Upper lobe of right lung (tissue), 1 donor: ENCODE measurements around the gene BLOC1S1. TPM values are rescaled to one million over a fixed set of nuclear protein-coding genes. Genes with fewer than 3 reads are reported as not detected.

Experiments used
- ATAC-seq: fragments of 200-7000 bp; cut with Tn5 transposase; one replicate; pipeline ENCODE4 v1.9.1; 2020; ENCODE audit warnings: mild to moderate bottlenecking, moderate library complexity
- DNase-seq: peaks from one replicate; pipeline ENCODE4 v3.0.0-alpha.2; 2020
- H3K27ac ChIP-seq: fragments of 200-600 bp; one replicate; pipeline ENCODE4 v1.8.0; 2022
- H3K27me3 ChIP-seq: fragments of 200-600 bp; one replicate; pipeline ENCODE4 v1.8.0; 2022; ENCODE audit warnings: mild to moderate bottlenecking
- H3K36me3 ChIP-seq: fragments of 200-600 bp; one replicate; pipeline ENCODE4 v1.8.0; 2022
- H3K4me1 ChIP-seq: fragments of 200-600 bp; one replicate; pipeline ENCODE4 v1.8.0; 2022
- H3K4me3 ChIP-seq: fragments of 200-600 bp; one replicate; pipeline ENCODE4 v1.8.0; 2022; ENCODE audit warnings: mild to moderate bottlenecking
- H3K9me3 ChIP-seq: fragments of 200-600 bp; one replicate; pipeline ENCODE4 v1.8.0; 2022
- intact Hi-C: fragments of 100-400 bp; cut with DNase I; formaldehyde crosslinking; loops from one replicate; pipeline ENCODE4 v1.11.0; 2022
- total RNA-seq: library from RNA; stranded (reverse); fragmentation: NEBNext Ultra II Directional; extraction: Animal tissue kit (Norgen Biotek cat#: 25700); gene quantifications from one replicate; pipeline ENCODE4 v1.2.1, GENCODE V29; 2021
- TF ChIP-seq, protein P1 (sequence below): fragments of 200-600 bp; IDR thresholded peaks from one replicate; pipeline ENCODE4 v1.8.0; 2022; ENCODE audit warnings: antibody characterized with exemption
- donor health status: DM: no; HTN: yes; CAD: no; lungs with severe emphysema.

The BLOC1S1 gene
- total RNA-seq, 1 donor from 2014 or later = 129 TPM

DNA sequence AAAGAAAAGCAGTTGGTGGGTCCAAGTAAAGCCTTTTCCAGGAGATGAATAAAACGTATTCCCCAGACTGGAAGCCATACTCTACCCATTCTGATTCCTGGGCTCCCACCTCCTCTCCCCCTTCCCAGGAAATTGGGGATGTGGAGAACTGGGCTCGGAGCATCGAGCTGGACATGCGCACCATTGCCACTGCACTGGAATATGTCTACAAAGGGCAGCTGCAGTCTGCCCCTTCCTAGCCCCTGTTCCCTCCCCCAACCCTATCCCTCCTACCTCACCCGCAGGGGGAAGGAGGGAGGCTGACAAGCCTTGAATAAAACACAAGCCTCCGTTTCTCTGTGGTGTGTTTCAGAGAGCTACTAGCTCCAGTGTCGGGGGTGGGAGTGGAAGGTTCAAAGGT lies 3.5 kb downstream of the BLOC1S1 start:
- ATAC-seq = no peak
- TF ChIP-seq, protein P1, sequence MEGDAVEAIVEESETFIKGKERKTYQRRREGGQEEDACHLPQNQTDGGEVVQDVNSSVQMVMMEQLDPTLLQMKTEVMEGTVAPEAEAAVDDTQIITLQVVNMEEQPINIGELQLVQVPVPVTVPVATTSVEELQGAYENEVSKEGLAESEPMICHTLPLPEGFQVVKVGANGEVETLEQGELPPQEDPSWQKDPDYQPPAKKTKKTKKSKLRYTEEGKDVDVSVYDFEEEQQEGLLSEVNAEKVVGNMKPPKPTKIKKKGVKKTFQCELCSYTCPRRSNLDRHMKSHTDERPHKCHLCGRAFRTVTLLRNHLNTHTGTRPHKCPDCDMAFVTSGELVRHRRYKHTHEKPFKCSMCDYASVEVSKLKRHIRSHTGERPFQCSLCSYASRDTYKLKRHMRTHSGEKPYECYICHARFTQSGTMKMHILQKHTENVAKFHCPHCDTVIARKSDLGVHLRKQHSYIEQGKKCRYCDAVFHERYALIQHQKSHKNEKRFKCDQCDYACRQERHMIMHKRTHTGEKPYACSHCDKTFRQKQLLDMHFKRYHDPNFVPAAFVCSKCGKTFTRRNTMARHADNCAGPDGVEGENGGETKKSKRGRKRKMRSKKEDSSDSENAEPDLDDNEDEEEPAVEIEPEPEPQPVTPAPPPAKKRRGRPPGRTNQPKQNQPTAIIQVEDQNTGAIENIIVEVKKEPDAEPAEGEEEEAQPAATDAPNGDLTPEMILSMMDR = no peak
- H3K9me3 ChIP-seq = no peaks in the 10 kb centered on the region
- no peaks in the 10 kb centered on the region for H3K27me3 ChIP-seq
- no peak overlapping the region for H3K4me3 ChIP-seq
- peaks cover 51% of the 10 kb centered on the region for H3K4me1 ChIP-seq
- intact Hi-C loops = no loop called here
- H3K36me3 ChIP-seq = peaks cover 25% of the 10 kb centered on the region
- DNase-seq = no peak
- no peak overlapping the region for H3K27ac ChIP-seq

DNA sequence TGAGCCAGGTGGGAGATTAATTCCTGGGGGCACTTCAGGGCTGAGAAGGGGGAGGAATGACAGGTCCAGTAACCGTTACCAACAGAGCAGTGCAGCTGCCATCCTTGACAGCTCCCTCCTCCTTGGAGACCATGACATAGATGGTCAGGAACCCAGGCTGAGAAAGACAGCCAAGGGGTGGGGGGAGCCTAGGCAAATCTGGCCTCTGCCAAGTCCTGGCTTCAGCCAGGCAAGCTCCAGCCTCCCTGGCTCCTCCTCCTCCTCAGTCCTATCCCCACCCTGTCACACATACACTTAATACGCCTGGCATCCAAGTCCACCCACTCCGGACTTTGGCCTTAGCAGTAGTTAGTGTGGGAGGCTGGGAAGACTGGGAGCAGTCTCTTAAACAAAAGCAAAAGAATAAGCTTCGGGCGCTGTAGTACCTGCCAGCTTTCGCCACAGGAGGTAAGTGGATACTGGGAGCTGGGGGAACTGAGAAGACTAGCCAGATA lies 4.3 kb downstream of the BLOC1S1 start, which contains the start of gene RDH5:
RDH5 (plus strand) TSS at position 323 of the 494 bp plus-strand sequence. CDS start 792 bp downstream, outside the sequence.
- intact Hi-C loops = no loop called here
- no peak within 1 kb of the TSS for H3K4me3 ChIP-seq
- H3K9me3 ChIP-seq = no peaks in the 10 kb centered on the region
- no peaks in the 10 kb centered on the region for H3K27me3 ChIP-seq
- DNase-seq (no peak), ATAC-seq (no peak)
- peak within 1 kb of the TSS; percentile 36 for H3K27ac ChIP-seq
- H3K36me3 ChIP-seq = peaks cover 33% of the 10 kb centered on the region
- TF ChIP-seq, protein P1 = no peak
- peaks cover 53% of the 10 kb centered on the region for H3K4me1 ChIP-seq

DNA sequence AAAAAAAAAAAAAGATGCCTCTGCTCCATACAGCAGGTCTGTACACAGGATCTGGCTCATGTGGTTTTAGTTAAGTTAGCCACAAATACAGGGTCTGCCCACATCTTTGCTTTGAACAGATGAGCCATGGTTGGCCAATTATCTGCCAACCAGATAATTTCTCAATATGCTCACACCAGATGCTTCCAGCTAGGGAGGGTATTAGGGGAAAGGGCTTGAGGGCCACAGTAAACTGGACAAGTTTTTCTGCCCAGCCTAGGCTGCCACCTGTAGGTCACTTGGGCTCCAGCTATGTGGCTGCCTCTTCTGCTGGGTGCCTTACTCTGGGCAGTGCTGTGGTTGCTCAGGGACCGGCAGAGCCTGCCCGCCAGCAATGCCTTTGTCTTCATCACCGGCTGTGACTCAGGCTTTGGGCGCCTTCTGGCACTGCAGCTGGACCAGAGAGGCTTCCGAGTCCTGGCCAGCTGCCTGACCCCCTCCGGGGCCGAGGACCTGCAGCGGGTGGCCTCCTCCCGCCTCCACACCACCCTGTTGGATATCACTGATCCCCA lies 5.1 kb downstream of the BLOC1S1 start:
- H3K4me3 ChIP-seq = no peak overlapping the region
- DNase-seq (peak; percentile 78), ATAC-seq (peak; percentile 76)
- TF ChIP-seq, protein P1 = peak; percentile 53
- no peaks in the 10 kb centered on the region for H3K27me3 ChIP-seq
- H3K36me3 ChIP-seq = peaks cover 41% of the 10 kb centered on the region
- peaks cover 57% of the 10 kb centered on the region for H3K4me1 ChIP-seq
- H3K27ac ChIP-seq = no peak overlapping the region
- no peaks in the 10 kb centered on the region for H3K9me3 ChIP-seq
- intact Hi-C loops = no loop called here

DNA sequence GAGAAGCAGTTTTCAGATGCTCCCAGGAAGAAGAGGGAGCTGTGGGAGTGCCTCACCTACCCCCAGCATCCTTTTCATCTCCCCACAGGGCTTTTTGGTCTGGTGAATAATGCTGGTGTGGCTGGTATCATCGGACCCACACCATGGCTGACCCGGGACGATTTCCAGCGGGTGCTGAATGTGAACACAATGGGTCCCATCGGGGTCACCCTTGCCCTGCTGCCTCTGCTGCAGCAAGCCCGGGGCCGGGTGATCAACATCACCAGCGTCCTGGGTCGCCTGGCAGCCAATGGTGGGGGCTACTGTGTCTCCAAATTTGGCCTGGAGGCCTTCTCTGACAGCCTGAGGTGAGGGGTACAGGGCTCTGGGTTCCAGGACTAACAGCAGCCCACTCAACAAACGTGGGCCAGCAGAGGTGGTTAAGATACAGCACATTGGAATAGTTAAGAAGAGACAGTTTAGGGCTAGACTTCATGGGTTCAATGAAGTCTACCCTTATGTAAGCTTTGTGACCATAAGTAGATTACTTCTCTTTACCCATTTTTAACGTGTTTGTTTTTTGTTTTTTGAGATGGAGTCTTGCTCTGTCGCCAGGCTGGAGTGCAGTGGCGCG lies 5.9 kb downstream of the BLOC1S1 start:
- DNase-seq (peak; percentile 64), ATAC-seq (no peak)
- Histone ChIP-seq H3K9me3 (no peaks in the 10 kb centered on the region), H3K4me1 (peaks cover 64% of the 10 kb centered on the region), H3K4me3 (no peak overlapping the region), H3K36me3 (peaks cover 49% of the 10 kb centered on the region), H3K27me3 (no peaks in the 10 kb centered on the region), H3K27ac (no peak overlapping the region)
- TF ChIP-seq, protein P1 = no peak
- intact Hi-C loops = no loop called here

DNA sequence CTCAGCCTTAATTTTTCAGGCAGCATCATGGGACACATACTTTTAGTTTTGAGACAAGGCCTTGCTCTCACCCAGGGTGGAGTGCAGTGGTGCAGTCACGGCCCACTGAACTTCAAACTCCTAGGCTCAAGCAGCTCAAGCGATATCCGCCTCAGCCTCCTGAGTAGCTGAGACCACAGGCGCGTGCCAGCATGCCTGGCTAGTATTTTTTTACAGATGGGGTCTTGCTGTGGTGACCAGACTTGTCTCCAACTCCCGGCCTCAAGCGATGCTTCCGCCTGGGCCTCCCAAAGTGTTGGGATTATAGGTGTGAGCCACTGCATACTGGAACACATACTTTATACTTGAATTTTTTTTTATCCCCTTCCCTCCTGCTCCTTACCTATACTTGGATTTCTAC lies 7.1 kb downstream of the BLOC1S1 start:
- DNase-seq (no peak), ATAC-seq (no peak)
- TF ChIP-seq, protein P1 = no peak
- Histone ChIP-seq H3K4me1 (peaks cover 62% of the 10 kb centered on the region), H3K4me3 (no peak overlapping the region), H3K27me3 (no peaks in the 10 kb centered on the region), H3K9me3 (no peaks in the 10 kb centered on the region), H3K36me3 (peaks cover 56% of the 10 kb centered on the region), H3K27ac (no peak overlapping the region)
- intact Hi-C loops = no loop called here
